ENCODE results near the gene HNRNPD.
"Not testable (repeated sequence)": the region's sequence is repeated elsewhere in the genome, so short reads cannot be mapped to it uniquely, and the experiment has no call there.

HNRNPD gene

GRCh38 chr4:82372517-82373485, 990 bp downstream of the HNRNPD start:
- in situ Hi-C loops (cut with MboI; ENCODE audit: low sequenced_read_pairs), result no loop called here

- in situ Hi-C loops (cut with MboI; ENCODE audit: low sequenced_read_pairs), result no loop called here
Measured at GRCh38 chr4:82371497-82371896, 2.3 kb downstream of the HNRNPD start.

GRCh38 chr4:82367438-82368097, 6.2 kb downstream of the HNRNPD start:
- in situ Hi-C loops (cut with MboI; ENCODE audit: low sequenced_read_pairs), result no loop called here

GRCh38 chr4:82366431-82366830, 7.4 kb downstream of the HNRNPD start:
- in situ Hi-C loops (cut with MboI; ENCODE audit: low sequenced_read_pairs), result not testable (repeated sequence)

GRCh38 chr4:82363896-82364487, 9.8 kb downstream of the HNRNPD start:
- in situ Hi-C loops (cut with MboI; ENCODE audit: low sequenced_read_pairs), result no loop called here

GRCh38 chr4:82362565-82362964, 11.2 kb downstream of the HNRNPD start:
- in situ Hi-C loops (cut with MboI; ENCODE audit: low sequenced_read_pairs), result no loop called here

GRCh38 chr4:82360298-82361177, 13.3 kb downstream of the HNRNPD start:
- in situ Hi-C loops (cut with MboI; ENCODE audit: low sequenced_read_pairs), result no loop called here

GRCh38 chr4:82358847-82359246, 14.9 kb downstream of the HNRNPD start:
- in situ Hi-C loops (cut with MboI; ENCODE audit: low sequenced_read_pairs), result no loop called here

GRCh38 chr4:82357640-82358039, 16.2 kb downstream of the HNRNPD start:
- in situ Hi-C loops (cut with MboI; ENCODE audit: low sequenced_read_pairs), result no loop called here

- in situ Hi-C loops (cut with MboI; ENCODE audit: low sequenced_read_pairs), result no loop called here
Measured at GRCh38 chr4:82354788-82355187, 19.0 kb downstream of the HNRNPD start.

GRCh38 chr4:82352825-82353366, 20.9 kb downstream of the HNRNPD start:
- in situ Hi-C loops (cut with MboI; ENCODE audit: low sequenced_read_pairs), result no loop called here

- in situ Hi-C loops (cut with MboI; ENCODE audit: low sequenced_read_pairs), result no loop called here
Measured at GRCh38 chr4:82352118-82352824, 21.5 kb downstream of the HNRNPD start.

GRCh38 chr4:82346126-82346525, 27.7 kb downstream of the HNRNPD start:
- in situ Hi-C loops (cut with MboI; ENCODE audit: low sequenced_read_pairs), result no loop called here

GRCh38 chr4:82335043-82335442, 38.7 kb downstream of the HNRNPD start:
- in situ Hi-C loops (cut with MboI; ENCODE audit: low sequenced_read_pairs), result no loop called here

- in situ Hi-C loops (cut with MboI; ENCODE audit: low sequenced_read_pairs), result not testable (repeated sequence)
Measured at GRCh38 chr4:82333641-82334040, 40.1 kb downstream of the HNRNPD start.

- in situ Hi-C loops (cut with MboI; ENCODE audit: low sequenced_read_pairs), result no loop called here
Measured at GRCh38 chr4:82331814-82332213, 42.0 kb downstream of the HNRNPD start.

GRCh38 chr4:82320351-82320750, 53.4 kb downstream of the HNRNPD start:
- in situ Hi-C loops (cut with MboI; ENCODE audit: low sequenced_read_pairs), result no loop called here

- in situ Hi-C loops (cut with MboI; ENCODE audit: low sequenced_read_pairs), result not testable (repeated sequence)
Measured at GRCh38 chr4:82303063-82303462, 70.7 kb downstream of the HNRNPD start.

Measured in HL-60/S4 treated with retinoic acid at 250 ng/mL for 4 days and 3 days (cell line).